Gastroesophageal sphincter (tissue), 3 donors: ENCODE results near the gene CPA2.
"Not testable (repeated sequence)": the region's sequence is repeated elsewhere in the genome, so short reads cannot be mapped to it uniquely, and the experiment has no call there.

ENCODE experiments used
- CTCF ChIP-seq, 4 experiments: fragments of 200-600 bp in 2 of 4; fragments of 450-650 bp in 2 of 4; sonication (generic) in 1 of 4; IDR thresholded peaks; one replicate each; pipeline ENCODE4 v1.5.1; 2017 to 2019; ENCODE audit warnings: antibody characterized with exemption in 4 of 4, mild to moderate bottlenecking in 2 of 4, moderate library complexity in 2 of 4
- EP300 ChIP-seq: sonication (generic); formaldehyde crosslinking; IDR thresholded peaks from one replicate; pipeline ENCODE4 v1.6.1; 2017; ENCODE audit warnings: antibody characterized with exemption, mild to moderate bottlenecking
- POLR2AphosphoS5 ChIP-seq: sonication (generic); formaldehyde crosslinking; IDR thresholded peaks from one replicate; pipeline ENCODE4 v1.6.1; 2017; ENCODE audit warnings: antibody characterized with exemption

- TF ChIP-seq CTCF (IDR thresholded peaks at IDR 0.05); POLR2AphosphoS5; EP300: not testable (repeated sequence)
These were observed 55.0 kb downstream of the CPA2 start for GRCh38 chr7:130321542-130322229.
